ENCODE measurements around the gene MCM7. TPM values are rescaled to one million over a fixed set of nuclear protein-coding genes. Genes with fewer than 3 reads are reported as not detected.

Gene MCM7
- total RNA-seq, 2 experiments from 2014 or later: 54.5 to 56.0 TPM

GRCh38 chr7:100089458-100090196, 11.6 kb downstream of the MCM7 start:
- ATAC-seq (ENCODE audit: poor library complexity) (no peak), DNase-seq (no peak)
- POLR2A ChIA-PET: interaction anchor here (0.7 to 3.7 kb wide), 7 partner anchors 8 to 88 kb away, joined by 3 to 46 read pairs (median 3); partner anchors contain the start of genes AP4M1, MBLAC1 and MCM7
- Mint-ChIP-seq H3K36me3 (ENCODE audit: low read depth) (peaks cover 53% of the 10 kb centered on the region), H3K9me3 (no peaks in the 10 kb centered on the region), H3K4me3 (peak overlapping the region; percentile 90), H3K27ac (peak overlapping the region; percentile 91), H3K4me1 (ENCODE audit: low read depth) (peaks cover 25% of the 10 kb centered on the region), H3K27me3 (no peaks in the 10 kb centered on the region)
- no peak for TF ChIP-seq CTCF (IDR thresholded peaks at IDR 0.05)
- Histone ChIP-seq H3K27me3 (ENCODE audit: control insufficient read depth in 1 of 2, insufficient read depth in 2 of 2, low read length in 2 of 2) (no peaks in the 10 kb centered on the region), H3K9me3 (ENCODE audit: control insufficient read depth in 1 of 2, insufficient read depth in 1 of 2, low read length in 2 of 2) (no peaks in the 10 kb centered on the region), H3K4me1 (ENCODE audit: insufficient read depth, low read length) (peaks cover 24% of the 10 kb centered on the region), H3K36me3 (ENCODE audit: insufficient read depth, low read length) (peaks cover 44% of the 10 kb centered on the region), H3K4me3 (ENCODE audit: low read length) (peak overlapping the region; percentile 92), H3K27ac (ENCODE audit: low read depth in 1 of 2, low read length in 2 of 2) (peak overlapping the region; percentile 83 to 86)
- intact Hi-C loops (cut with DNase I, micrococcal nuclease): loop anchor here (1.0 to 10.0 kb wide), 3 partner anchors 11 to 945 kb away; partner anchors contain the start of genes SMURF1 (in 1 of the 2) and TRIM4 (in 1 of the 2)
- CTCF ChIA-PET: interaction anchor here (1.3 to 1.6 kb wide), 2 partner anchors 9 to 41 kb away, joined by 3 to 5 read pairs; no protein-coding TSS in a partner anchor

GRCh38 chr7:100088621-100089457, 12.4 kb downstream of the MCM7 start, which contains the start of gene COPS6:
TSS of gene COPS6 (plus strand) at chr7:100088969. CDS start at chr7:100088991, 22 bp downstream.
- Histone ChIP-seq H3K4me1 (ENCODE audit: insufficient read depth, low read length) (peaks cover 21% of the 10 kb centered on the region), H3K36me3 (ENCODE audit: insufficient read depth, low read length) (peaks cover 36% of the 10 kb centered on the region), H3K27ac (ENCODE audit: low read depth in 1 of 2, low read length in 2 of 2) (peak within 1 kb of the TSS; percentile 83 to 86), H3K27me3 (ENCODE audit: control insufficient read depth in 1 of 2, insufficient read depth in 2 of 2, low read length in 2 of 2) (no peaks in the 10 kb centered on the region), H3K4me3 (ENCODE audit: low read length) (peak within 1 kb of the TSS; percentile 92), H3K9me3 (ENCODE audit: control insufficient read depth in 1 of 2, insufficient read depth in 1 of 2, low read length in 2 of 2) (no peaks in the 10 kb centered on the region)
- peaks cover 45% of the 10 kb centered on the region for H3K36me3 Mint-ChIP-seq (ENCODE audit: low read depth)
- intact Hi-C loops (cut with DNase I, micrococcal nuclease): loop anchor here (1.0 to 10.0 kb wide), 3 partner anchors 11 to 944 kb away; partner anchors contain the start of genes SMURF1 (in 1 of the 2) and TRIM4 (in 1 of the 2)
- ChIA-PET CTCF (interaction anchor here (1.4 kb wide), 1 partner anchor 42 kb away, joined by 4 read pairs; no protein-coding TSS in a partner anchor), POLR2A (interaction anchor here (0.7 to 3.7 kb wide), 8 partner anchors 9 to 589 kb away, joined by 3 to 46 read pairs (median 6); partner anchors contain the start of genes AP4M1, CNPY4, MBLAC1 and MCM7)
- no peaks in the 10 kb centered on the region for H3K9me3 Mint-ChIP-seq
- peak within 1 kb of the TSS; percentile 90 for H3K4me3 Mint-ChIP-seq
- no peak for TF ChIP-seq CTCF (IDR thresholded peaks at IDR 0.05)
- H3K27me3 Mint-ChIP-seq: no peaks in the 10 kb centered on the region
- H3K4me1 Mint-ChIP-seq (ENCODE audit: low read depth): peaks cover 25% of the 10 kb centered on the region
- peak; percentile 87 for ATAC-seq (ENCODE audit: poor library complexity)
- peak within 1 kb of the TSS; percentile 91 for H3K27ac Mint-ChIP-seq
- DNase-seq: peak; percentile 79 to 94 (median 84)

GRCh38 chr7:100088095-100088620, 13.0 kb downstream of the MCM7 start:
- Mint-ChIP-seq H3K4me1 (ENCODE audit: low read depth) (peaks cover 25% of the 10 kb centered on the region), H3K9me3 (no peaks in the 10 kb centered on the region), H3K4me3 (peak overlapping the region; percentile 90), H3K27me3 (no peaks in the 10 kb centered on the region), H3K36me3 (ENCODE audit: low read depth) (peaks cover 38% of the 10 kb centered on the region), H3K27ac (peak overlapping the region; percentile 91)
- Histone ChIP-seq H3K27ac (ENCODE audit: low read depth in 1 of 2, low read length in 2 of 2) (peak overlapping the region; percentile 80 to 86), H3K36me3 (ENCODE audit: insufficient read depth, low read length) (peaks cover 29% of the 10 kb centered on the region), H3K4me3 (ENCODE audit: low read length) (peak overlapping the region; percentile 92), H3K4me1 (ENCODE audit: insufficient read depth, low read length) (peaks cover 22% of the 10 kb centered on the region), H3K9me3 (ENCODE audit: control insufficient read depth in 1 of 2, insufficient read depth in 1 of 2, low read length in 2 of 2) (no peaks in the 10 kb centered on the region), H3K27me3 (ENCODE audit: control insufficient read depth in 1 of 2, insufficient read depth in 2 of 2, low read length in 2 of 2) (no peaks in the 10 kb centered on the region)
- ATAC-seq (ENCODE audit: poor library complexity) (no peak), DNase-seq (no peak)
- ChIA-PET CTCF (interaction anchor here (1.4 kb wide), 1 partner anchor 43 kb away, joined by 4 read pairs; no protein-coding TSS in a partner anchor), POLR2A (interaction anchor here (1.0 to 3.7 kb wide), 5 partner anchors 13 to 588 kb away, joined by 3 to 46 read pairs (median 8); partner anchors contain the start of genes AP4M1, CNPY4, MBLAC1 and MCM7)
- intact Hi-C loops (cut with DNase I, micrococcal nuclease): loop anchor here in 1 of 2 experiments (10.0 kb wide), 2 partner anchors 173 to 943 kb away; partner anchors contain the start of genes SMURF1 and TRIM4
- no peak for TF ChIP-seq CTCF (IDR thresholded peaks at IDR 0.05)

Data from CD4-positive, alpha-beta T cell (primary cell).